ENCODE measurements around the gene SCAP.

Gene SCAP

DNA sequence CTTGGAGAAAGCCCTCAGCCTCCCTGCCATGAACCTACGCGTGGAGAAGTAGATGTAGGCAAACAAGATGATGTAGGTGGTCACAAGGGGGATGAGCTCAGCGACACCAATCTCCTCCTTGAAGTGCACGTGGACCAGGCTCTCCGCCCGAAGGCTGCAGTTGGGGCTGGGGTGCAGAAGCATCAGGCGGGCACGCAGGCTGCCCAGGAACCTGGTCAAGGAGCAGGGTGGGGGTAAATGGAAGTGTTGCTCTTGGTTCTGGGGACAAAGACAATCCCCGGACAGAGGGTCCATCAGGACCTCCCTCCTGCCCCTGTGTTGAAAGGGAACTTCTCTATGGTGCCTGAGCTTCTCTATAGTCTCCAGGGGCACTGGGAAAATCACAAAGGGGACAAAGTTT is 49.8 kb downstream of the SCAP start:
- in situ Hi-C loops (cut with HindIII; ENCODE audit: low pct_ligation_motif_present, low sequenced_read_pairs), result no loop called here
- no peak for DNase-seq
- Histone ChIP-seq H3K27me3 (replicated peaks) (no peaks in the 10 kb centered on the region), H3K4me3 (ENCODE audit: low read depth, low read length) (no peak overlapping the region), H3K36me3 (replicated peaks) (peaks cover 5% of the 10 kb centered on the region), H3K27ac (no peak overlapping the region)
- TF ChIP-seq, protein P1, sequence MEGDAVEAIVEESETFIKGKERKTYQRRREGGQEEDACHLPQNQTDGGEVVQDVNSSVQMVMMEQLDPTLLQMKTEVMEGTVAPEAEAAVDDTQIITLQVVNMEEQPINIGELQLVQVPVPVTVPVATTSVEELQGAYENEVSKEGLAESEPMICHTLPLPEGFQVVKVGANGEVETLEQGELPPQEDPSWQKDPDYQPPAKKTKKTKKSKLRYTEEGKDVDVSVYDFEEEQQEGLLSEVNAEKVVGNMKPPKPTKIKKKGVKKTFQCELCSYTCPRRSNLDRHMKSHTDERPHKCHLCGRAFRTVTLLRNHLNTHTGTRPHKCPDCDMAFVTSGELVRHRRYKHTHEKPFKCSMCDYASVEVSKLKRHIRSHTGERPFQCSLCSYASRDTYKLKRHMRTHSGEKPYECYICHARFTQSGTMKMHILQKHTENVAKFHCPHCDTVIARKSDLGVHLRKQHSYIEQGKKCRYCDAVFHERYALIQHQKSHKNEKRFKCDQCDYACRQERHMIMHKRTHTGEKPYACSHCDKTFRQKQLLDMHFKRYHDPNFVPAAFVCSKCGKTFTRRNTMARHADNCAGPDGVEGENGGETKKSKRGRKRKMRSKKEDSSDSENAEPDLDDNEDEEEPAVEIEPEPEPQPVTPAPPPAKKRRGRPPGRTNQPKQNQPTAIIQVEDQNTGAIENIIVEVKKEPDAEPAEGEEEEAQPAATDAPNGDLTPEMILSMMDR (IDR thresholded peaks at IDR 0.05; ENCODE audit: low read depth, low read length, missing control alignments), result no peak

GRCh38 chr3:47425383-47425778 is 50.4 kb downstream of the SCAP start:
- Histone ChIP-seq H3K4me3 (ENCODE audit: low read depth, low read length) (no peak overlapping the region), H3K27ac (no peak overlapping the region), H3K36me3 (replicated peaks) (peaks cover 8% of the 10 kb centered on the region), H3K27me3 (replicated peaks) (no peaks in the 10 kb centered on the region)
- TF ChIP-seq, protein P1 (IDR thresholded peaks at IDR 0.05; ENCODE audit: low read depth, low read length, missing control alignments), result no peak
- in situ Hi-C loops (cut with HindIII; ENCODE audit: low pct_ligation_motif_present, low sequenced_read_pairs), result no loop called here
- DNase-seq, result no peak

- H3K27ac ChIP-seq, result no peak overlapping the region
- no peak for DNase-seq
- TF ChIP-seq, protein P1 (IDR thresholded peaks at IDR 0.05; ENCODE audit: low read depth, low read length, missing control alignments), result no peak
- in situ Hi-C loops (cut with HindIII; ENCODE audit: low pct_ligation_motif_present, low sequenced_read_pairs), result no loop called here
- no peaks in the 10 kb centered on the region for H3K27me3 ChIP-seq (replicated peaks)
- H3K36me3 ChIP-seq (replicated peaks), result peaks cover 11% of the 10 kb centered on the region
- H3K4me3 ChIP-seq (ENCODE audit: low read depth, low read length), result no peak overlapping the region
Measured at GRCh38 chr3:47424434-47425382, 51.0 kb downstream of the SCAP start.

DNA sequence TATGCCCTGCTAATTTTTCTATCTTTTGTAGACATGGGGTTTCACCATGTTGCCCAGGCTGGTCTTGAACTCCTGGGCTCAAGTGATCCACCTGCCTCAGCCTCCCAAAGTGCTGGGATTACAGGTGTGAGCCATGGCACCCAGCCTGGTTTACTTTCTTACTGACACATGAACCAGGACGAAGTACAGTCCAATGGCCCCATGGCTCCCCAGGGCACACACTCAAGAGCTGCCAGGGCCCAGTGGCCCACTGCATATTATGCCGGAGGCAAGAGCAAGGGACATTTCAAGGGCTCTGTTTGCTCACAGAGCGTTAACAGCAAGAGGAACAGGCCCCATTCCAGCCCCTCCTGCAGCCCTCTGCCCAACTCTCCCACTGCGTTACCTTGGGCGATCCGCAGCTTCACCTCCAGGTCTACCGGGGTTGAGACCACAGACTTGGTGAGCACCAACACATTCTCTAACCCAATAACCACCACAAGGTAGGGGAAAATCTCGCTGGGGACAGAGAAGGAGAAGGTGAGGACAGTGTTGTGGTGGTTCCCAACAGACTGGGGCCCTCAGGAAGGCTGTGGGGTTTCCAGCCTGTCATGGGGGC is 52.1 kb downstream of the SCAP start:
- in situ Hi-C loops (cut with HindIII; ENCODE audit: low pct_ligation_motif_present, low sequenced_read_pairs), result no loop called here
- TF ChIP-seq, protein P1 (IDR thresholded peaks at IDR 0.05; ENCODE audit: low read depth, low read length, missing control alignments), result no peak
- H3K36me3 ChIP-seq (replicated peaks), result peaks cover 11% of the 10 kb centered on the region
- H3K4me3 ChIP-seq (ENCODE audit: low read depth, low read length), result no peak overlapping the region
- no peak overlapping the region for H3K27ac ChIP-seq
- no peak for DNase-seq
- H3K27me3 ChIP-seq (replicated peaks), result no peaks in the 10 kb centered on the region

GRCh38 chr3:47422743-47423142 is 53.0 kb downstream of the SCAP start:
- Histone ChIP-seq H3K36me3 (replicated peaks) (peaks cover 11% of the 10 kb centered on the region), H3K27ac (no peak overlapping the region)
- DNase-seq, result no peak

More at GRCh38 chr3:47422743-47423142, 53.0 kb downstream of the SCAP start:
- in situ Hi-C loops (cut with HindIII; ENCODE audit: low pct_ligation_motif_present, low sequenced_read_pairs), result no loop called here
- H3K27me3 ChIP-seq (replicated peaks), result no peaks in the 10 kb centered on the region
- TF ChIP-seq, protein P1 (IDR thresholded peaks at IDR 0.05; ENCODE audit: low read depth, low read length, missing control alignments), result no peak
- H3K4me3 ChIP-seq (ENCODE audit: low read depth, low read length), result no peak overlapping the region

Data from brain microvascular endothelial cell (primary cell).